Endothelial cell (in vitro differentiated cells): ENCODE measurements around the gene CCDC121. TPM values are rescaled to one million over a fixed set of nuclear protein-coding genes. Genes with fewer than 3 reads are reported as not detected.
A peak's percentile ranks its signal among the peaks of the same experiment; 100 is the strongest.

Experiments
- DNase-seq: peaks from one replicate; pipeline ENCODE4 v3.0.0; 2021; ENCODE audit warnings: low spot score
- H3K27ac Mint-ChIP-seq: one replicate; pipeline ENCODE4 v1.8.0; 2021; ENCODE audit warnings: mixed read lengths, inconsistent platforms; ENCODE audit not compliant: unreplicated experiment
- H3K27me3 Mint-ChIP-seq: one replicate; pipeline ENCODE4 v1.8.0; 2021; ENCODE audit warnings: mild to moderate bottlenecking, moderate library complexity, mixed read lengths, inconsistent platforms; ENCODE audit not compliant: unreplicated experiment
- H3K36me3 Mint-ChIP-seq: one replicate; pipeline ENCODE4 v1.8.0; 2021; ENCODE audit warnings: mild to moderate bottlenecking, low read depth, mixed read lengths, inconsistent platforms; ENCODE audit not compliant: unreplicated experiment
- H3K4me1 Mint-ChIP-seq: one replicate; pipeline ENCODE4 v1.8.0; 2021; ENCODE audit warnings: mild to moderate bottlenecking, mixed read lengths, inconsistent platforms; ENCODE audit not compliant: unreplicated experiment
- H3K4me3 Mint-ChIP-seq: one replicate; pipeline ENCODE4 v1.8.0; 2021; ENCODE audit warnings: mild to moderate bottlenecking, mixed read lengths, inconsistent platforms; ENCODE audit not compliant: unreplicated experiment
- H3K9me3 Mint-ChIP-seq: one replicate; pipeline ENCODE4 v1.8.0; 2021; ENCODE audit warnings: mixed read lengths, inconsistent platforms; ENCODE audit not compliant: unreplicated experiment
- CTCF ChIP-seq: fragments of 200-600 bp; sonication (generic); IDR thresholded peaks from one replicate; pipeline ENCODE4 v1.5.0; 2021; ENCODE audit warnings: antibody characterized with exemption; ENCODE audit not compliant: unreplicated experiment
- long read RNA-seq: library from polyadenylated mRNA; unstranded; transcript quantifications from one replicate; pipeline ENCODE4 v2.0.0, GENCODE V29; 2020; ENCODE audit not compliant: unreplicated experiment
- total RNA-seq: library from RNA; stranded (reverse); fragmentation: NEBNext Ultra II Directional; extraction: Animal tissue kit (Norgen Biotek cat#: 25700); gene quantifications from one replicate; pipeline ENCODE4 v1.2.1, GENCODE V29; 2021; ENCODE audit not compliant: unreplicated experiment

CCDC121 gene
- total RNA-seq, result 4.7 TPM
- long read RNA-seq, partial matches to known transcripts, result 0 of 3 reads
- long read RNA-seq, other reads (novel, unspliced or antisense), result 1 of 3 reads

- Mint-ChIP-seq H3K4me1 (peaks cover 17% of the 10 kb centered on the region), H3K9me3 (no peaks in the 10 kb centered on the region), H3K27me3 (no peaks in the 10 kb centered on the region), H3K27ac (peak within 1 kb of the TSS; percentile 96), H3K36me3 (peaks cover 26% of the 10 kb centered on the region), H3K4me3 (no peak within 1 kb of the TSS)
- TF ChIP-seq CTCF, result no peak
- DNase-seq, result peak; percentile 67
Observed at GRCh38 chr2:27628767-27629709, at the start of gene CCDC121, which contains the start of gene GPN1. CCDC121 (minus strand) TSS chr2:27629012; CDS start chr2:27627799, 1,213 bp downstream. GPN1 (plus strand) TSS chr2:27629050; CDS start chr2:27629059, 9 bp downstream.

GRCh38 chr2:27672723-27673486 is 44.1 kb upstream of the CCDC121 start:
- Mint-ChIP-seq H3K9me3 (no peaks in the 10 kb centered on the region), H3K4me3 (no peak overlapping the region), H3K36me3 (peaks cover 39% of the 10 kb centered on the region), H3K4me1 (no peaks in the 10 kb centered on the region), H3K27ac (no peak overlapping the region), H3K27me3 (no peaks in the 10 kb centered on the region)
- no peak for TF ChIP-seq CTCF
- DNase-seq, result no peak

GRCh38 chr2:27671235-27671634 is 42.4 kb upstream of the CCDC121 start:
- no peak for TF ChIP-seq CTCF
- Mint-ChIP-seq H3K27ac (no peak overlapping the region), H3K9me3 (no peaks in the 10 kb centered on the region), H3K27me3 (no peaks in the 10 kb centered on the region), H3K4me3 (no peak overlapping the region), H3K36me3 (peaks cover 35% of the 10 kb centered on the region), H3K4me1 (peaks cover 8% of the 10 kb centered on the region)
- DNase-seq, result no peak

GRCh38 chr2:27667446-27667845 is 38.6 kb upstream of the CCDC121 start:
- DNase-seq, result no peak
- Mint-ChIP-seq H3K27me3 (no peaks in the 10 kb centered on the region), H3K36me3 (peaks cover 12% of the 10 kb centered on the region), H3K4me3 (no peak overlapping the region), H3K4me1 (peaks cover 31% of the 10 kb centered on the region), H3K27ac (peak overlapping the region; percentile 86), H3K9me3 (no peaks in the 10 kb centered on the region)
- TF ChIP-seq CTCF, result no peak
